ENCODE measurements around the gene NDUFC2. TPM values are rescaled to one million over a fixed set of nuclear protein-coding genes. Genes with fewer than 3 reads are reported as not detected.

NDUFC2 gene
- total and polyA plus RNA-seq, 2 of the 8 experiments (the other 6 are each of a cell fraction or from before 2014, with no cell fraction given) = 216 to 356 TPM

- TF ChIP-seq YY1 (IDR thresholded peaks at IDR 0.05; ENCODE audit: low read depth, low read length) (no peak), SP1 (IDR thresholded peaks at IDR 0.05; ENCODE audit: low read depth, low read length) (no peak), SP4 (IDR thresholded peaks at IDR 0.05; ENCODE audit: low read length) (no peak), POU5F1 (IDR thresholded peaks at IDR 0.05; ENCODE audit: low read depth, low read length) (no peak)
These were observed 46.6 kb downstream of the NDUFC2 start (continued) for GRCh38 chr11:78033040-78033439.

All from H1 (cell line).